ENCODE data around the gene FAAP100. TPM values are rescaled to one million over a fixed set of nuclear protein-coding genes. Genes with fewer than 3 reads are reported as not detected.

Gene FAAP100
- total and polyA plus RNA-seq, 8 donors = 23.0 to 33.7 (median 28.3) TPM

DNA sequence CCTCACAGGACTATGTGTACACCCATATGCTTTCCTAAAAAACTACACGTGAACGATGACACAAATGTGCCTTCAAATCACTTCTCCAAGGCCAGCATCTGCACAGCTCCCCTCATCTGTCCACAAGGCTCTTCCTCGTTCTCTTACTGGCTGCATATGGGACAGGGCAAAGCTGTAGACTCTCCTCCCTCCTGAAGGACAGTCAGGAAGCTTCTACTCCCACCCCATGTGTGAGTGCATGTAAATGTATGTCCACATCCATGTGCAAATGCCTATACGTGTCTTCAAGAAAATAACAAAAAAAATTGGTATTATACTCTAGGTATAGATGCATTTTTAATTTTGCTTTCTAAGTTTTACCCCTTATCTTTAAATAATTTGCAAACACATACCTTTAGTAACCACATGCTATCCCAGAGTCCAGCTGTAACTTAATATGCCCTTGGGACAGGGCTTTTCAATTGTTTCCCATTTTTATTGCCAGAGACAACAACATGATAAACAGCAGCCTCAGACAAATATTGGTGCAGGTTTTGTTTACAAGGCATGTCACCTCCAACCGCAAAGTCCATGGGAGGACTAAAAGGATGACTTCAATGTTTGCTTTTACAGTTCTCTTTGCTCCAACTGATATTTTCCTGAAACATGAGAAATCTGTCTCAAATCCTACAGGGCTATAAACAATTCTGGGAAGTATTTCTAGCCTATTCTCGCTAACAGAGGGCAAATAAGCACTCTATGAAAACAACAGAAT is 31.6 kb upstream of the FAAP100 start:
- no peak for TF ChIP-seq CTCF (IDR thresholded peaks at IDR 0.05)
- intact Hi-C loops (cut with DNase I) = no loop called here
- H3K36me3 ChIP-seq = peaks cover 4 to 100% of the 10 kb centered on the region in 2 donors
- ATAC-seq (no peak), DNase-seq (no peak)
- no peaks in the 10 kb centered on the region for H3K27me3 ChIP-seq
- no peaks in the 10 kb centered on the region for H3K9me3 ChIP-seq
- no peak overlapping the region for H3K27ac ChIP-seq
- no peaks in the 10 kb centered on the region for H3K4me1 ChIP-seq
- no peak overlapping the region for H3K4me3 ChIP-seq

- Histone ChIP-seq H3K4me1 (peaks cover 0 to 10% of the 10 kb centered on the region in 2 donors), H3K36me3 (peaks cover 0 to 100% of the 10 kb centered on the region in 2 donors), H3K27ac (no peak overlapping the region), H3K9me3 (no peaks in the 10 kb centered on the region), H3K27me3 (no peaks in the 10 kb centered on the region), H3K4me3 (no peak overlapping the region)
- DNase-seq = no peak
- ATAC-seq = no peak
- TF ChIP-seq CTCF (IDR thresholded peaks at IDR 0.05) = no peak
- intact Hi-C loops (cut with DNase I) = no loop called here
These were observed 30.6 kb upstream of the FAAP100 start for GRCh38 chr17:81582749-81583148.

DNA sequence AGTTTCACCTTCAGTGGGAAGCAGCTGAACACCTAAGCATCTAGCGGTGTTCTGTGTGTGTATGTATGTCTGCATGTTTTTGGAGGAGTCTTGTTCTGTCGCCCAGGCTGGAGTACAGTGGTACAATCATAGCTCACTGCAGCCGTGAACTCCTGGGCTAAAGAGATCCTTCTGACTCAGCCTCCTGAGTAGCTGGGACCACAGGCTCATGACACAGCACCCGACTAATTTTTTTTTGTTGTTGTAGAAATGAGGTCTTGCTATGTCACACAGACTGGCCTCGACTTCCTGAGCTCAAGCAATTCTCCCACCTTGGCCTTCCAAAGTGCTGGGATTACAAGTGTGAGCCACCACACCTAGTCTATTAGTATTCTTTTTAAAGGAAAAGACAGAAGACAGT is 30.2 kb upstream of the FAAP100 start:
- peaks cover 3 to 14% of the 10 kb centered on the region in 2 donors for H3K4me1 ChIP-seq
- ATAC-seq = no peak
- H3K36me3 ChIP-seq = peaks cover 0 to 97% of the 10 kb centered on the region in 2 donors
- no peak overlapping the region for H3K4me3 ChIP-seq
- H3K27ac ChIP-seq = no peak overlapping the region
- H3K27me3 ChIP-seq = no peaks in the 10 kb centered on the region
- no peak for DNase-seq
- intact Hi-C loops (cut with DNase I) = no loop called here
- H3K9me3 ChIP-seq = no peaks in the 10 kb centered on the region
- no peak for TF ChIP-seq CTCF (IDR thresholded peaks at IDR 0.05)

- no peak overlapping the region for H3K4me3 ChIP-seq
- H3K9me3 ChIP-seq = no peaks in the 10 kb centered on the region
- intact Hi-C loops (cut with DNase I) = no loop called here
- peaks cover 8 to 20% of the 10 kb centered on the region in 2 donors for H3K4me1 ChIP-seq
- ATAC-seq = no peak
- H3K27me3 ChIP-seq = no peaks in the 10 kb centered on the region
- H3K27ac ChIP-seq = no peak overlapping the region
- no peak for DNase-seq
- peaks cover 0 to 94% of the 10 kb centered on the region in 2 donors for H3K36me3 ChIP-seq
- no peak for TF ChIP-seq CTCF (IDR thresholded peaks at IDR 0.05)
These were observed 29.6 kb upstream of the FAAP100 start for GRCh38 chr17:81581758-81582157.

GRCh38 chr17:81580481-81580880 is 28.3 kb upstream of the FAAP100 start:
- intact Hi-C loops (cut with DNase I) = no loop called here
- DNase-seq (no peak), ATAC-seq (no peak)
- H3K36me3 ChIP-seq = peaks cover 0 to 93% of the 10 kb centered on the region in 2 donors
- TF ChIP-seq CTCF (IDR thresholded peaks at IDR 0.05) = no peak
- no peaks in the 10 kb centered on the region for H3K9me3 ChIP-seq
- H3K4me1 ChIP-seq = peaks cover 8 to 29% of the 10 kb centered on the region in 2 donors
- no peaks in the 10 kb centered on the region for H3K27me3 ChIP-seq
- no peak overlapping the region for H3K27ac ChIP-seq
- no peak overlapping the region for H3K4me3 ChIP-seq
